SK-N-SH (cell line): ENCODE data around the gene TTC9C.

Experiments
- NFIC ChIP-seq: IDR thresholded peaks from 2 replicates; pipeline ENCODE4 v1.4.0; 2012; ENCODE audit warnings: borderline replicate concordance
- TAF1 ChIP-seq: IDR thresholded peaks from 2 replicates; pipeline ENCODE4 v1.6.1; 2012; ENCODE audit warnings: low read depth, mild to moderate bottlenecking, low read length, moderate library complexity, borderline replicate concordance

- TF ChIP-seq TAF1: peak; percentile 52; the same call in 1 of the 2 replicates
- peak; percentile 49; the same call in 1 of the 2 replicates for TF ChIP-seq NFIC
These were observed 22.1 kb upstream of the TTC9C start for GRCh38 chr11:62705880-62706849.
